Brain pericyte (primary cell): ENCODE data around the gene DNAH17.
"Not testable (repeated sequence)": the region's sequence is repeated elsewhere in the genome, so short reads cannot be mapped to it uniquely, and the experiment has no call there.

Experiments used
- DNase-seq: peaks from one replicate; pipeline ENCODE4 v3.0.0-alpha.2; 2012; ENCODE audit warnings: low read depth, low spot score

DNAH17 gene

GRCh38 chr17:78524870-78525510 lies 52.2 kb downstream of the DNAH17 start:
- DNase-seq: no peak

GRCh38 chr17:78523934-78524655 lies 53.1 kb downstream of the DNAH17 start:
- no peak for DNase-seq

GRCh38 chr17:78522031-78522809 lies 55.0 kb downstream of the DNAH17 start:
- no peak for DNase-seq

GRCh38 chr17:78517421-78517820 lies 59.8 kb downstream of the DNAH17 start:
- no peak for DNase-seq

- DNase-seq: no peak
These were observed 61.7 kb downstream of the DNAH17 start for GRCh38 chr17:78515480-78515879.

- DNase-seq: no peak
These were observed 62.7 kb downstream of the DNAH17 start for GRCh38 chr17:78514521-78514920.

GRCh38 chr17:78512976-78513375 lies 64.2 kb downstream of the DNAH17 start:
- DNase-seq: no peak

- DNase-seq: no peak
These were observed 66.8 kb downstream of the DNAH17 start for GRCh38 chr17:78510141-78511075.

- DNase-seq: no peak
These were observed 69.7 kb downstream of the DNAH17 start for GRCh38 chr17:78507526-78507925.

- no peak for DNase-seq
These were observed 70.5 kb downstream of the DNAH17 start for GRCh38 chr17:78506454-78507309.

- no peak for DNase-seq
These were observed 72.9 kb downstream of the DNAH17 start for GRCh38 chr17:78504156-78504925.

GRCh38 chr17:78503388-78503787 lies 73.8 kb downstream of the DNAH17 start:
- DNase-seq: not testable (repeated sequence)

GRCh38 chr17:78502611-78503148 lies 74.5 kb downstream of the DNAH17 start:
- DNase-seq: no peak

GRCh38 chr17:78501241-78502036 lies 75.8 kb downstream of the DNAH17 start:
- no peak for DNase-seq

- DNase-seq: no peak
These were observed 76.4 kb downstream of the DNAH17 start for GRCh38 chr17:78500806-78501205.

GRCh38 chr17:78499715-78500540 lies 77.3 kb downstream of the DNAH17 start:
- no peak for DNase-seq

- no peak for DNase-seq
These were observed 78.3 kb downstream of the DNAH17 start for GRCh38 chr17:78498848-78499247.

GRCh38 chr17:78497115-78497540 lies 80.1 kb downstream of the DNAH17 start:
- no peak for DNase-seq
